ENCODE measurements around the gene CCSER1.

DNA sequence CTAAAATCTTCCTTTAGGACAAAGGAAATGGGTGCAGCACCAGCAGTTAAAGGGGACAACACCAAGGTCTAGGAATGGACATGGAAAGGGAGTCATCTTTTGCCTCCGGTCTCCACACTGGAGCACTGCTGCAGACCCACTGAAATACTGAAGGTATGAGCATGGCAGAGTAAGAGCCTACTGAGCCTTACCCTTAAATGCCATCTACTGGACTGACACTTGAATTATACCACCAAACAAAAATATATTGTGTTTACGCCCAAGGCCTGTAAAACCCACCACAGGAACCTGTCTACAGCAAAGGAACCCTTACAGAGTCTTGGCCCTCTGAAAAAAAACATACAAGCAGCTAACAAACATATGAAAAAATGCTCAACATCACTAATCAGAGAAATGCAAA, 443.4 kb downstream of the CCSER1 start:
- no peak for TF ChIP-seq POLR2A (IDR thresholded peaks at IDR 0.05)
- TF ChIP-seq CTCF (IDR thresholded peaks at IDR 0.05): no peak
